Upper lobe of left lung (tissue), 6 donors: ENCODE data around the gene LPCAT1. TPM values are rescaled to one million over a fixed set of nuclear protein-coding genes. Genes with fewer than 3 reads are reported as not detected.

Source experiments
- ATAC-seq, 2 donors: fragments of 200-7000 bp; cut with Tn5 transposase; one replicate each; pipeline ENCODE4 v1.9.1; 2022; ENCODE audit warnings: mild to moderate bottlenecking in 2 of 2, moderate library complexity in 2 of 2; ENCODE audit not compliant: low FRiP score in 2 of 2
- DNase-seq, 2 donors: peaks; one replicate each; pipeline ENCODE4 v3.0.0-alpha.2; 2019 to 2020
- H3K27ac ChIP-seq, 4 donors: fragments of 200-600 bp; sonication (generic); one replicate each; pipeline ENCODE4 v1.5.1; 2016 to 2019
- H3K27me3 ChIP-seq, 4 donors: fragments of 200-600 bp; sonication (generic); one replicate each; pipeline ENCODE4 v1.5.1; 2017 to 2019
- H3K36me3 ChIP-seq, 4 donors: fragments of 200-600 bp; sonication (generic); one replicate each; pipeline ENCODE4 v1.5.1; 2016 to 2019
- H3K4me1 ChIP-seq, 4 donors: fragments of 200-600 bp; sonication (generic); one replicate each; pipeline ENCODE4 v1.5.1; 2018 to 2019
- H3K4me3 ChIP-seq, 4 donors: fragments of 200-600 bp; sonication (generic); one replicate each; pipeline ENCODE4 v1.5.1; 2017 to 2019; ENCODE audit warnings: mild to moderate bottlenecking in 2 of 4, moderate library complexity in 1 of 4
- H3K9me3 ChIP-seq, 4 donors: fragments of 200-600 bp; sonication (generic); one replicate each; pipeline ENCODE4 v1.5.1; 2018 to 2019
- CTCF ChIP-seq, 6 experiments: fragments of 450-650 bp in 4 of 6; fragments of 200-600 bp in 2 of 6; sonication (generic) in 2 of 6; IDR thresholded peaks; one replicate each; pipeline ENCODE4 v1.5.1; 2016 to 2019; ENCODE audit warnings: antibody characterized with exemption in 6 of 6
- EP300 ChIP-seq, 4 donors: sonication (generic); formaldehyde crosslinking; IDR thresholded peaks; one replicate each; pipeline ENCODE4 v1.5.1; 2017; ENCODE audit warnings: antibody characterized with exemption in 4 of 4, control low read depth in 2 of 4
- POLR2A ChIP-seq, 4 donors: fragments of 450-650 bp; IDR thresholded peaks; one replicate each; pipeline ENCODE4 v1.5.1; 2016 to 2017; ENCODE audit warnings: antibody characterized with exemption in 4 of 4, mild to moderate bottlenecking in 2 of 4
- POLR2AphosphoS5 ChIP-seq, 2 donors: sonication (generic); formaldehyde crosslinking; IDR thresholded peaks; one replicate each; pipeline ENCODE4 v1.5.1; 2017; ENCODE audit warnings: antibody characterized with exemption in 2 of 2
- WGBS, 2 donors: methylation state at CpG; one replicate each; pipeline ENCODE4 v1.1.5; 2017 to 2018; 5-methylcytosine and 5-hydroxymethylcytosine counted together
- total RNA-seq, 6 donors: library from RNA; depleted of rRNA in 4 of 6; stranded (reverse); fragments of >200 nt in 4 of 6; gene quantifications; one replicate each; pipeline versions ENCODE4 v1.1.0 to v1.2.1, GENCODE V29; 2016 to 2021
- donor health status: DM: no; HTN: no; CAD: no; lungs with moderate emphysema.
- donor health status: DM: no; HTN: yes; CAD: no; lungs with severe emphysema.

The LPCAT1 gene
- total RNA-seq, 6 donors from 2014 or later, result 403 to 922 (median 538) TPM

- H3K4me1 ChIP-seq, result peaks cover 10 to 24% (median 15%) of the 10 kb centered on the region in 4 donors
- WGBS, 2 donors, result 85 to 100% methylated on average over 1 to 12 of the region's 12 CpGs
- no peak for ATAC-seq
These were observed 31.0 kb downstream of the LPCAT1 start for GRCh38 chr5:1492757-1493156.

GRCh38 chr5:1490376-1490775, 33.4 kb downstream of the LPCAT1 start:
- H3K27me3 ChIP-seq, result no peaks in the 10 kb centered on the region
- DNase-seq (no peak), ATAC-seq (no peak)
- no peaks in the 10 kb centered on the region for H3K9me3 ChIP-seq
- H3K4me3 ChIP-seq, result no peak overlapping the region
- H3K36me3 ChIP-seq, result peaks cover 15 to 100% (median 89%) of the 10 kb centered on the region in 4 donors
- H3K4me1 ChIP-seq, result peaks cover 2 to 7% (median 5%) of the 10 kb centered on the region in 4 donors
- 80 to 81% methylated on average over 12 of the region's 12 CpGs for WGBS, 2 donors
- TF ChIP-seq POLR2AphosphoS5 (IDR thresholded peaks at IDR 0.05), result no peak
- TF ChIP-seq EP300 (IDR thresholded peaks at IDR 0.05), result no peak
- no peak for TF ChIP-seq POLR2A (IDR thresholded peaks at IDR 0.05)
- TF ChIP-seq CTCF (IDR thresholded peaks at IDR 0.05), result no peak
- H3K27ac ChIP-seq, result no peak overlapping the region

More at GRCh38 chr5:1492757-1493156, 31.0 kb downstream of the LPCAT1 start:
- no peak overlapping the region for H3K27ac ChIP-seq
- H3K27me3 ChIP-seq, result no peaks in the 10 kb centered on the region
- H3K4me3 ChIP-seq, result no peak overlapping the region
- TF ChIP-seq POLR2A (IDR thresholded peaks at IDR 0.05) (no peak), EP300 (IDR thresholded peaks at IDR 0.05) (no peak), POLR2AphosphoS5 (IDR thresholded peaks at IDR 0.05) (no peak), CTCF (IDR thresholded peaks at IDR 0.05) (no peak)
- H3K36me3 ChIP-seq, result peaks cover 0 to 86% (median 69%) of the 10 kb centered on the region in 4 donors
- DNase-seq, result no peak
- H3K9me3 ChIP-seq, result no peaks in the 10 kb centered on the region

- peak in 1 of 2 donors; percentile 70 for DNase-seq
- Histone ChIP-seq H3K27me3 (no peaks in the 10 kb centered on the region), H3K36me3 (peaks cover 16 to 100% (median 92%) of the 10 kb centered on the region in 4 donors), H3K4me1 (peaks cover 0 to 7% (median 5%) of the 10 kb centered on the region in 4 donors), H3K27ac (peak overlapping the region in 1 of 4 donors; percentile 21), H3K4me3 (no peak overlapping the region), H3K9me3 (no peaks in the 10 kb centered on the region)
- no peak for ATAC-seq
- TF ChIP-seq EP300 (IDR thresholded peaks at IDR 0.05) (no peak), CTCF (IDR thresholded peaks at IDR 0.05) (no peak)
- WGBS, 2 donors, result 96 to 99% methylated on average over 17 to 18 of the region's 18 CpGs
These were observed 34.0 kb downstream of the LPCAT1 start for GRCh38 chr5:1489754-1490153.

GRCh38 chr5:1488882-1489680, 34.7 kb downstream of the LPCAT1 start:
- peak overlapping the region in 2 of 4 donors; percentile 24 to 61 for H3K27ac ChIP-seq
- H3K4me1 ChIP-seq, result peaks cover 0 to 5% (median 4%) of the 10 kb centered on the region in 4 donors
- DNase-seq (no peak), ATAC-seq (peak in 1 of 2 donors; percentile 89)
- peaks cover 16 to 100% (median 88%) of the 10 kb centered on the region in 4 donors for H3K36me3 ChIP-seq
- H3K9me3 ChIP-seq, result no peaks in the 10 kb centered on the region
- no peak for TF ChIP-seq POLR2A (IDR thresholded peaks at IDR 0.05)
- 87 to 93% methylated on average over 9 to 13 of the region's 14 CpGs for WGBS, 2 donors
- no peaks in the 10 kb centered on the region for H3K27me3 ChIP-seq
- H3K4me3 ChIP-seq, result no peak overlapping the region

GRCh38 chr5:1487079-1487764, 36.5 kb downstream of the LPCAT1 start:
- peaks cover 0 to 5% (median 2%) of the 10 kb centered on the region in 4 donors for H3K4me1 ChIP-seq
- TF ChIP-seq EP300 (IDR thresholded peaks at IDR 0.05) (no peak), POLR2A (IDR thresholded peaks at IDR 0.05) (no peak), CTCF (IDR thresholded peaks at IDR 0.05) (no peak), POLR2AphosphoS5 (IDR thresholded peaks at IDR 0.05) (no peak)
- H3K27me3 ChIP-seq, result no peaks in the 10 kb centered on the region
- DNase-seq, result no peak
- no peak overlapping the region for H3K4me3 ChIP-seq
- WGBS, 2 donors, result 92 to 94% methylated on average over 11 to 27 of the region's 27 CpGs
- H3K36me3 ChIP-seq, result peaks cover 16 to 94% (median 78%) of the 10 kb centered on the region in 4 donors
- ATAC-seq, result no peak
- no peak overlapping the region for H3K27ac ChIP-seq
- H3K9me3 ChIP-seq, result no peaks in the 10 kb centered on the region
